Effector memory CD4-positive, alpha-beta T cell (primary cell): ENCODE measurements around the gene TMEM250.

Source experiments
- DNase-seq, 3 donors: peaks; one replicate each; pipeline ENCODE4 v3.0.0-alpha.2; 2020
- H3K27ac ChIP-seq: 2 replicates; pipeline ENCODE4 v1.7.0; 2013; ENCODE audit warnings: mild to moderate bottlenecking, low read length, moderate library complexity; ENCODE audit not compliant: insufficient read depth, poor library complexity, severe bottlenecking
- H3K27me3 ChIP-seq: replicated peaks from 2 replicates; pipeline ENCODE4 v1.7.0; 2013; ENCODE audit warnings: mild to moderate bottlenecking, low read length; ENCODE audit not compliant: insufficient read depth, control insufficient read depth, poor library complexity, severe bottlenecking
- H3K36me3 ChIP-seq: 2 replicates; pipeline ENCODE4 v1.7.0; 2013; ENCODE audit warnings: mild to moderate bottlenecking, low read length, moderate library complexity; ENCODE audit not compliant: control insufficient read depth, insufficient read depth
- H3K4me1 ChIP-seq: 2 replicates; pipeline ENCODE4 v1.7.0; 2013; ENCODE audit warnings: low read length, mild to moderate bottlenecking; ENCODE audit not compliant: control insufficient read depth, insufficient read depth, poor library complexity, severe bottlenecking
- H3K4me3 ChIP-seq: 2 replicates; pipeline ENCODE4 v1.7.0; 2013; ENCODE audit warnings: low read length, low read depth, mild to moderate bottlenecking; ENCODE audit not compliant: insufficient read depth, poor library complexity, severe bottlenecking
- H3K9me3 ChIP-seq: 2 replicates; pipeline ENCODE4 v1.7.0; 2013; ENCODE audit warnings: mild to moderate bottlenecking, low read length, moderate library complexity; ENCODE audit not compliant: control insufficient read depth

TMEM250 gene

GRCh38 chr9:136081826-136082495, 36.7 kb downstream of the TMEM250 start:
- no peak for DNase-seq
- H3K4me1 ChIP-seq = peaks cover 2% of the 10 kb centered on the region
- no peak overlapping the region for H3K27ac ChIP-seq
- H3K27me3 ChIP-seq = no peaks in the 10 kb centered on the region
- H3K36me3 ChIP-seq = no peaks in the 10 kb centered on the region
- H3K4me3 ChIP-seq = no peak overlapping the region
- H3K9me3 ChIP-seq = no peaks in the 10 kb centered on the region

DNA sequence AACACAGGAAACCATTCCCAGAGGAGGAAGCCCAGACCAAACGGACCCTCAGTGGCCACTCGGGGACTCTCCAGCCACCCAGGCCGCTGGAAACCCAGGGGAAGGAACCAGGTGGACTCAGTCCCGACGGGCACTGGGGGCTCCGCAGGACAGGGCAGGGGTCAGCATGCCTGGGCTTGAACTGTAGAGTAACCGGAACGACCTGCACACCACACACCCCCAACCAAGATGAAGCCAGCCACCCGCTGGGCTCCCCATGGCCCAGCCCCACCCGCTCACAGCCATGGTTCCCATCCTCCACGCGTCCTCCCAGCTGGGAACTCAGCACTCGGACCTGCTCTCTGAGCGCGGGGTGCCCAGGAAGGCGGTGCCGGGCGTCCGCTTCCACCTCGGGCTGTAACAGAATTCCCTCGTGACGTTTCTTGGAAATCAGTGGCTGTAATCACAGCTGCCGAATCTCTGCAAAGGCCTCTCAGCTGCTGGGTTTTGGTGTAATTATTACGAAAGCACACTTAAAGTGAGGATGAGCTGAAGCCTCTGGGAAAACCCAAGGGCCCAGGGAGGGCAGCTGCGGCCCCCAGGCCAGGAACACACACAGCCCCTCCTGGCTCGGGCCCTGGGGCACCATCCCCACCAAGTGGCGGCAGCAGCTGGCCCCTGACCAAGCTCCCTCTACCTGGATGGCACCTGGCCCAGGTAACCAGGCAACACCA, 37.4 kb downstream of the TMEM250 start:
- DNase-seq = no peak

GRCh38 chr9:136080716-136081112, 38.0 kb downstream of the TMEM250 start:
- no peak for DNase-seq
- Histone ChIP-seq H3K9me3 (no peaks in the 10 kb centered on the region), H3K27me3 (no peaks in the 10 kb centered on the region), H3K4me3 (no peak overlapping the region), H3K36me3 (no peaks in the 10 kb centered on the region), H3K27ac (no peak overlapping the region), H3K4me1 (peaks cover 2% of the 10 kb centered on the region)

More for the DNA sequence above, 37.4 kb downstream of the TMEM250 start:
- Histone ChIP-seq H3K27ac (no peak overlapping the region), H3K4me3 (no peak overlapping the region), H3K4me1 (peaks cover 2% of the 10 kb centered on the region), H3K36me3 (no peaks in the 10 kb centered on the region), H3K27me3 (no peaks in the 10 kb centered on the region), H3K9me3 (no peaks in the 10 kb centered on the region)

GRCh38 chr9:136079916-136080246, 38.8 kb downstream of the TMEM250 start:
- DNase-seq = no peak
- Histone ChIP-seq H3K36me3 (no peaks in the 10 kb centered on the region), H3K27me3 (no peaks in the 10 kb centered on the region)

DNA sequence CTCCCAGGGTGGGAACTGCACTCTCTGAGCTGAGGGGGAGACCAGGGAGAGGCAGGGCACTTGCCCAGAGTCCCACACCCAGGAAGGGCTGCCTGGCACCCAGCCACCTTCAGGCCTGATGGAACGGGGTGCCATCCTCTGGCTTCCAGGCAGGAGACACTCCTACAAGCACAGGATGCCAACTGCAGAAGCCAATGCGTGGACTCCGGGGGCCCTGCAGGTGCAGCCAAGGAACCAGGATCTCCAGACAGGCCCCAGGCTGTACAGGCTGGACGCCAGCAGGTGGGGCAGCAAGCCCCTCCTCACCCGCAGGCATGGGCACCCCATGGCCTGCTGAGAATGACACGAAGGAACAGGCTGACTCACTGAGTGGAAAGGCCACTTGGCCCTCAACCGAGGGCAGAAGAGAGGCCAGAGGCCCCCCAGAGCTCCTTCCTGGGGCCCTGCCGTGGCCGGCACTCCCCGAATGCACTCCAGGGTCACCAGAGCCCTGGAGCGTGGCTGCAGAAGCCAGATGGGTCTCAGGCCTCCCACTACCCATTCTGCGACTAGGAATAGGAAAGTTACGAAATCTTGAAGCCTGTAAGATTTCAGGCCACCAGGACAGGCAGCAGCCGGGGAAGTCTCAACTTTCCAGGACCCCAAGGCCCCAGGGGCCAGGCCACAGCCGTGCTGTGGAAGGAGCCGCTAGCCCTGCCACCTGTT, 39.3 kb downstream of the TMEM250 start:
- Histone ChIP-seq H3K4me3 (no peak overlapping the region), H3K27ac (no peak overlapping the region), H3K27me3 (no peaks in the 10 kb centered on the region)

More at GRCh38 chr9:136079916-136080246, 38.8 kb downstream of the TMEM250 start:
- no peak overlapping the region for H3K27ac ChIP-seq
- no peaks in the 10 kb centered on the region for H3K9me3 ChIP-seq
- H3K4me3 ChIP-seq = no peak overlapping the region
- H3K4me1 ChIP-seq = no peaks in the 10 kb centered on the region

GRCh38 chr9:136078498-136079011, 40.1 kb downstream of the TMEM250 start:
- H3K27ac ChIP-seq = no peak overlapping the region
- DNase-seq = no peak
- no peaks in the 10 kb centered on the region for H3K27me3 ChIP-seq
- H3K4me3 ChIP-seq = no peak overlapping the region
- no peaks in the 10 kb centered on the region for H3K36me3 ChIP-seq
- no peaks in the 10 kb centered on the region for H3K9me3 ChIP-seq
- no peaks in the 10 kb centered on the region for H3K4me1 ChIP-seq

More for the DNA sequence above, 39.3 kb downstream of the TMEM250 start:
- H3K4me1 ChIP-seq = no peaks in the 10 kb centered on the region
- DNase-seq = no peak
- no peaks in the 10 kb centered on the region for H3K36me3 ChIP-seq
- no peaks in the 10 kb centered on the region for H3K9me3 ChIP-seq

DNA sequence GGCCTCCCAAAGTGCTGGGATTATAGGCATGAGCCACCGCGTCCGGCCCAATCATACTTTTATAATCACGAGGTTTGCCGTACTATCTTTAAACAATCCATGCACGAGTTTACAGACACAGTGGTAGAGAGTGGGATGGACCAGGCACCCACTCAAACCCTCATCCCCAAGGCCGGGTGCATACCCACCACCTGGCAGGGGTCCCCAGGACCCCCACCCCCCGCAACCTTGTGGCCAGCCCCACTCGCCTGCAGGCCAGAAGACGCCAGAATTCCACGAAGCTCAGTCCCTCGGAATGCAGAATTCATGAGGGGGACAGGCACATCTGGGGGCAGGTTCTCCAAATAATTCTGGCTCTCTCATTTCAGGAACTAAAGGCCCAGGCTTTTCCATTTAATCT, 40.7 kb downstream of the TMEM250 start:
- H3K27ac ChIP-seq = no peak overlapping the region
- H3K36me3 ChIP-seq = no peaks in the 10 kb centered on the region
- no peaks in the 10 kb centered on the region for H3K9me3 ChIP-seq
- no peak overlapping the region for H3K4me3 ChIP-seq
- DNase-seq = no peak
- H3K4me1 ChIP-seq = no peaks in the 10 kb centered on the region
- H3K27me3 ChIP-seq = no peaks in the 10 kb centered on the region

GRCh38 chr9:136077491-136077890, 41.2 kb downstream of the TMEM250 start:
- Histone ChIP-seq H3K27ac (no peak overlapping the region), H3K4me3 (no peak overlapping the region), H3K36me3 (no peaks in the 10 kb centered on the region), H3K9me3 (no peaks in the 10 kb centered on the region), H3K4me1 (no peaks in the 10 kb centered on the region), H3K27me3 (no peaks in the 10 kb centered on the region)
- no peak for DNase-seq

DNA sequence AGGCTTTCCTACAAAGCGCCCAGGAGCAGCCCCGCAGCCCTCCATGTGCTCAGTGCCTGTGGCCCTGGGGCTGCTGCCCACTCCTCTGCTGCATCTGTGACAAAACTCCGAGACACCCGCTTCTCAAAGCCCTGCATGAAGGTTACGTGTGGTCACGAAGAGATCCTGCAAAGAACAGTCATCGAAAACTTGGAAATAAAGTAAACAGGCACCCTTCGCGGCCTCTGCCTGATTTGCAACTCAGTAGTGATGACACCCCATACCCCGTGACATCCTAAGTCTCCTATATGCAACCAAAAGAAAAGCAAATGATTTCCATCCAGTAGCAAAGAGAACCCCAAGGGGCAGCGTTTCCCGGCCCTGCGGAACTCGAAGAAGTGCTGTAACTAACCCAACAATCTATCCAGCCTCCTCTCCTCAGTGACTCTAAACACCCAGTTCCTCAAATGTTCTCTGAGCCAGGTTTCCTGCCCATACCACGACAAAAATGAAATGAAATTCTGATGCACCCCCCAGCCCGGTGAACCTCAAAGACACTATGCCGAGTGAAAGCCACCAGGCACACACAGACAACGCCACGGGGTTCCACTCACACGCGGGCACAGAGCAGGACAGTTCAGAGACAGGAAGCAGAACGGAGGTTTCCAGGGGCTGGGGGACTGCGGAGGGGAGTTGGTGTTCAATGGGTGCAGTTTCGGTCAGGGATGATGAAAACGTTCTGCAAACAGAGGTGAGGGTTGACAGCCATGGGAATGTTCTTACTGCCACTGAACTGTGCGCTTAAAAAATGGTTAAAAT, 42.6 kb downstream of the TMEM250 start:
- Histone ChIP-seq H3K4me3 (no peak overlapping the region), H3K9me3 (no peaks in the 10 kb centered on the region), H3K27ac (no peak overlapping the region), H3K36me3 (no peaks in the 10 kb centered on the region), H3K27me3 (no peaks in the 10 kb centered on the region), H3K4me1 (no peaks in the 10 kb centered on the region)
- DNase-seq = no peak
